Left ventricle myocardium superior (tissue), 1 donor: ENCODE results near the gene COLEC11. TPM values are rescaled to one million over a fixed set of nuclear protein-coding genes. Genes with fewer than 3 reads are reported as not detected.
"Not testable (repeated sequence)": the region's sequence is repeated elsewhere in the genome, so short reads cannot be mapped to it uniquely, and the experiment has no call there.

ENCODE experiments used
- ATAC-seq: fragments of 200-7000 bp; cut with Tn5 transposase; one replicate; pipeline ENCODE4 v1.9.1; 2020; ENCODE audit warnings: mild to moderate bottlenecking, moderate library complexity
- DNase-seq: peaks from one replicate; pipeline ENCODE4 v3.0.0-alpha.2; 2020
- intact Hi-C: fragments of 100-400 bp; cut with micrococcal nuclease; formaldehyde crosslinking; loops from one replicate; pipeline ENCODE4 v1.11.0; 2022
- total RNA-seq: library from RNA; stranded (reverse); fragmentation: NEBNext Ultra II Directional; extraction: Animal tissue kit (Norgen Biotek cat#: 25700); gene quantifications from one replicate; pipeline ENCODE4 v1.2.1, GENCODE V29; 2021
- donor health status: DM: no; HTN: yes; CAD: no; lungs with severe emphysema.

Gene COLEC11
- total RNA-seq, 1 donor from 2014 or later, result 2.1 TPM

DNA sequence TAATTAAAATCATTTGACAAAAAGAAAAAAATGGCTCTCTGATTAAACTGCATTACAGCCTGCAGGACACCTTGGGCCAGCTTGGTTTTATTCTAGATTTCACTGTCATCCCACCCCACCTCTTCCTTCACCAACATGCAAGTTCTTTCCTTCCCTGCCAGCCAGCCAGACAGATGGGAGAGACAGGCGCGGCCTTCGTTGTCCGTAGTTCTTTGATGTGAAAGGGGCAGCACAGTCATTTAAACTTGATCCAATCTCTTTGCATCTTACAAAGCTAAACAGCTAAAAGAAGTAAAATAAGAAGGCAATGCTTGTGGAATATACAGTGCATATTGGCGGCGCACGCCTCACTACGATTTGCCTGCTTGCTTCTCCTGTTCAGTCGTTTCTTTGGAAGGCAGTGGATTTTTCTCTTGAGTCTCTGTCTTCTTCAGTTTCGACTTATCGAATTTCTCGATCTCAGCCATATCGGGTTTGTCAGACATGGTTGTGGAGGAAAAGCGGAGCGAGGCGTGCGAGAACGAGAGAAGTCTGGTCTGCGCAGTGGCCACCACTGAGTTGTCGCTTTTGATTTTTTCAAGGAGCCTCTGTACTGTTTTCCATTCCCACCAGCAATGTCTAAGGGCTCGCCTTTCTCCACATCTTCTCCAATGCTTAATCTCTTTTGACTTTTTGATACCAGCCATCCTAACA, 22.4 kb downstream of the COLEC11 start:
- no peak for ATAC-seq
- intact Hi-C loops, result no loop called here
- DNase-seq, result no peak

GRCh38 chr2:3618367-3618766, 23.5 kb downstream of the COLEC11 start:
- intact Hi-C loops, result no loop called here
- DNase-seq (no peak), ATAC-seq (no peak)

- intact Hi-C loops, result no loop called here
- ATAC-seq (no peak), DNase-seq (no peak)
Measured at GRCh38 chr2:3619033-3619432, 24.1 kb downstream of the COLEC11 start.

DNA sequence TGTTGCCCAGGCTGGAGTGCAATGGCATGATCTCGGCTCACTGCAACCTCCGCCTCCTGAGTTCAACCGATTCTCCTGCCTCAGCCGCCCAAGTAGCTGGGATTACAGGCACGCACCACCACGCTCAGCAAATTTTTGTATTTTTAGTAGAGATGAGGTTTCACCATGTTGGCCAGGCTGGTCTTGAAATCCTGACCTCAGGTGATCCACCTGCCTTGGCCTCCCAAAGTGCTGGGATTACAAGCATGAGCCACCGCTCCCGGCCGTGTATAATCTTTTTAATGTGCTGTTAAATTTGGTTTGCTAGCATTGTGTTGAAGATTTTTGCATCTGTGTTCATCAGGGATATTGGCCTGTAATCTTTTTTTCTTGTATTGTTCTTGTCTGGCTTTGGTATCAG, 24.7 kb downstream of the COLEC11 start:
- ATAC-seq, DNase-seq, intact Hi-C loops: not testable (repeated sequence)

GRCh38 chr2:3620834-3621233, 25.9 kb downstream of the COLEC11 start:
- ATAC-seq (no peak), DNase-seq (no peak)
- intact Hi-C loops, result no loop called here

DNA sequence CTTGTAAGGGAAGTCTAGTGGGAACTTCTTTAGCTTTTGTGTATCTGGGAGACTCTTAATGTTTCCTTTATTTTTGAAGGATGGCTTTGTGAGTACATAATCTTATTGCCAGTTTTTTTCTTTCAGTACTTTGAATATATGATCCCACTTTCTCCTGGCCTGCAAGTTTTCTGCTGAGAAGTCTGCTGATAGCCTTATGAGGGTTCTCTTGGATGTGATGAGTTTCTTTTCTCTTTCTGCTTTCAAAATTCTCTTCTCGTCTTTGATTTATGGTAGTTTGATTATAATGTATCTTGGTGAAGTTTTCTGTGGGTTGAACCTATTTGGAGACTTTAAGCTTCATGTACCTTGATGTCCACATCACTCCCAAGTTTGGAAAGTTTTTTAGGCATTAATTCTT, 28.1 kb downstream of the COLEC11 start:
- no peak for ATAC-seq
- no peak for DNase-seq
- intact Hi-C loops, result no loop called here

- intact Hi-C loops, result no loop called here
- no peak for ATAC-seq
- DNase-seq, result no peak
Measured at GRCh38 chr2:3624059-3624794, 29.3 kb downstream of the COLEC11 start.

- no peak for DNase-seq
Measured at GRCh38 chr2:3625186-3625585, 30.3 kb downstream of the COLEC11 start.

GRCh38 chr2:3626118-3626811, 31.4 kb downstream of the COLEC11 start:
- DNase-seq, result no peak
- peak; percentile 82 for ATAC-seq
- intact Hi-C loops, result no loop called here

More at GRCh38 chr2:3625186-3625585, 30.3 kb downstream of the COLEC11 start:
- intact Hi-C loops, result no loop called here
- ATAC-seq, result no peak

DNA sequence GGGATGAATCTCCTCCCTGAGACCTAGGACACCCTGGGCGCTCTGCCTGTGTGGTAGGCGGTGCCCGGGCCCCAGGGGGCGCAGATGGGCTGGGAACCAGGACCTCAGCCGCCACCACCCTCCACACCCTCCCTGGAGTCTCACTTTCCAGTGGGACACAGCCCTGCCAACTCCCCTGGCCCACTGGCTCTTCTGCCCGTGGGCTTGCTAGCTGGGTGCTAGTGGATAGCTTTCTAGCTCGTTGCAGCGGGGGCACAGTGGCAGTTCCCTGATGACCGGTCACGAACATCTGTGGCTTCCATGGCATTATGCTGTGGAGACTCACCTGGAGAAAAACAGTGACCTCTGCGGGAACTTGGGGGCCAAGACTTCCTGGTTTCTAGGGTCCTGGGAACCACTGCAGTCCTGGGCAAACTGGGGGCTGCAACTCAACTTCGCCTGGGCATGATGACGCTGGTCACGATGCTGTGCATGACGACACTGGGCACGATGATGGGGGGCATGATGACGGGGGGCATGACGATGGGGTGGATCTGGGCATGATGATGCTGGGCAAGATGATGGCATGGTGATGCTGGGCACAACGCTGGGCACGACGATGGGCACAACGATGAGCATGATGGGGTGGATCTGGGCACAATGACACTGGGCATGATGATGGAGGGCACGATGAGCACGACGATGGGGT, 32.0 kb downstream of the COLEC11 start:
- intact Hi-C loops, result no loop called here
- ATAC-seq (no peak), DNase-seq (no peak)

- DNase-seq, result no peak
- intact Hi-C loops, result no loop called here
- no peak for ATAC-seq
Measured at GRCh38 chr2:3627500-3628100, 32.7 kb downstream of the COLEC11 start.

DNA sequence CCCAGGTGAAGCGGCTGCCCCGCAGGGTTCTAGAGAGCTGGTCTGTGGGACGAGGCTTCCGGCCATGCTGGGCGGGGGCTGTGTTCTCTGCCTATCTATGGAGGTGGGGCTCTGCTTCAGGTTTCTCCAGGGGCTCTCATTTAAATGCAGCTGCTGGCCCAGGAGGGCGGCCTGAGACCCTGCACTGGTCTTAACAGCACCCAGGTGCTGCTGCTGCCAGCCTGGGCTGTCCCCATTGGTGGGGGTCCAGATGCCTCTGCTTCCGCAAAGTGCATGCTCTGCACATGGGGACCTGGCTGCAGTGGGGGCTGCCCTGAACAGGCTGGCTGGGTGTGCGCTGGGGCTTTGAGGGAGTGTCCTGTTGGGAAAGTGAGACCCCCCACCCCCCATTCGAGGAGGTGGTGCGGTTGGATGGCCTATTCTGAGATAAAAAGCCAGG, 33.3 kb downstream of the COLEC11 start:
- ATAC-seq (no peak), DNase-seq (no peak)
- intact Hi-C loops, result no loop called here

DNA sequence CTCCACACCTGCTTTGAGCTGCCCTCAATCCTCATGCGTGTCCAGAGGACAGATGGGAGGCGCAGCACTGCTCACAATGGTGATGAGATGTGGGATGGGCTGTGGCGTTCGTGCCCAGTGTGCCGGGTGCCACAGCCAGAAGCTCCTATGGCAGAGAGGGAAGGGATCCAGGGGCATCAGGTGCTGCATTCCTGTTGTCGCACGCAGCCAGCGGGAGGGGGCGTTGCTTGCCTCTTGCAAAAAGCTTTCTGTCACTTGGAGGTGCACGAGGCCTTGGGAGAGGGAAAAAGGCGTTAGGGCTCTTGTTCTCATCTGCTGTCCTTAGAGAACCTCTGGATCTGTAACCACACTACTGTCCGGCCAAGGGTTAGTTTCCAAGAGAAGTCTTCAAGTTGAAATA, 33.9 kb downstream of the COLEC11 start:
- no peak for ATAC-seq
- intact Hi-C loops, result no loop called here
- DNase-seq, result no peak

- DNase-seq, result no peak
- intact Hi-C loops, result no loop called here
- no peak for ATAC-seq
Measured at GRCh38 chr2:3630631-3631030, 35.7 kb downstream of the COLEC11 start.

DNA sequence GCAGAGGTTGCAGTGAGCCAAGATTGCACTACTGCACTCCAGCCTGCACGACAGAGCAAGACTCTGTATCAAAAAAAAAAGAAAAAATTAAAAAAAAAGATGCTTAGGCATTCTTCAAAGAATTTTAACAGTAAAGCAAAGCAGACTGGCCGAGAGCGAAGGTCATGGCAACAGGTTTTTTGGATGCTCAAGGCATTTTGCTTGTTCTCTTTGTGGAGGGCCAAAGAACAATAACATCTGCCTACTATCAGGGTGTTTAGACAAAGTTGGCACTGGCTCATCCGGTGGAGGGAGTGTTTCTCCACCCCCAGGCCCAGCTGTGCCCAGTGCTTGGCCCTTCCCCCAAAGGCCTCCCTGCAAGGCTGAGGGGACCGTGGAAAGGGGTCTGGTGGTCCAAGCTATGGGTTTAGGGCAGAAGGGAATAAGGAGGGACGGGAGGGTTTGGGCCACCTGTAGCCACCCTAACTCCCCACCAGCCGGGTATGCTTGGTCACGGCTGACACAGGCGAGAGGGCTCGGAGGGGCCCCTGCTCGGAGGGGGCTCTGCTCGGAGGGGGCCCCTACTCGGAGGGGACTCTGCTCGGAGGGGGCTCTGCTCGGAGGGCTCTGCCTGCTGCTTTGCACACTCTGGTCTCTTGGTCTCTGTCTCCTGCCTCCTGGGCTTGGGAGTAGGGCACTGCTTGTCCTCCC, 36.4 kb downstream of the COLEC11 start:
- no peak for ATAC-seq
- intact Hi-C loops, result no loop called here
- DNase-seq, result no peak

DNA sequence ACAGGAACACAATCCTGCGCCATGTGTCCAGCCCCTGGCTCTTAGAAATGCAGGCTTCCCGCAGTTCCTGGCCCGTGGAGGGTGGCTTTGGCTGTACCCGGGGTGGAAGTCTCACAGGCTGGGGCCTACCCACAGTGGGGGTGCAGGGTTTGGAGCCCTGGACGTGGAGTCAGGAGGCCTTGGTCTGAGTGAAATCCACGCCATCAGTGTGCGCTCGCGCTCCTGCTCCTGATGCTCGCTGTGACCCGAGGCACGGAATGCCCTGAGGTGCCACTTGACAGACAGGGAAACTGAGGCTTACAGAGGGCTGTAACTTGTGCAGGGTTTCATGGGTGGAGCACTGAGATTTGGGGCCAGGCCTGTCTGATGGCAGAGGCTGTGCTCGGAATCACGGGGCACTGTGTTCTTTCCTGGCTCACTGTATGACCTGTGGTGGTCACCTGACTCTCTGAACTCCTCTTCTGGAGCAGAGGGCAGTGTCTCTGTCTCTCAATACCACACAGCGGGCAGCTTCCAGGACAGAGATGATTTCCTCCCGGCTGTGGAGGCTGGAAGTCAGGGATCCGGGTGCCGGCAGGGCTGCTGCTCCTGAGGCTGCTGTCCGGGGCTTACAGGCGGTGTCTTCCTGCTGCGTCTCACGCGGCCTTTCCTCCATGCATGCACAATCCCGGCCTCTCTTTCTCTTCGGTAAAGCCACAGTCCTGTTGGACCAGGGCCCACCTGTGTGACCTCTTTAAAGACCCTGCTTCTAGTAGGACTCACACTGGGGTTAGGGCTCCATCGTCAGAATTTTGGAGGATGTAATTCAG, 37.1 kb downstream of the COLEC11 start:
- DNase-seq (no peak), ATAC-seq (no peak)
- intact Hi-C loops, result no loop called here

DNA sequence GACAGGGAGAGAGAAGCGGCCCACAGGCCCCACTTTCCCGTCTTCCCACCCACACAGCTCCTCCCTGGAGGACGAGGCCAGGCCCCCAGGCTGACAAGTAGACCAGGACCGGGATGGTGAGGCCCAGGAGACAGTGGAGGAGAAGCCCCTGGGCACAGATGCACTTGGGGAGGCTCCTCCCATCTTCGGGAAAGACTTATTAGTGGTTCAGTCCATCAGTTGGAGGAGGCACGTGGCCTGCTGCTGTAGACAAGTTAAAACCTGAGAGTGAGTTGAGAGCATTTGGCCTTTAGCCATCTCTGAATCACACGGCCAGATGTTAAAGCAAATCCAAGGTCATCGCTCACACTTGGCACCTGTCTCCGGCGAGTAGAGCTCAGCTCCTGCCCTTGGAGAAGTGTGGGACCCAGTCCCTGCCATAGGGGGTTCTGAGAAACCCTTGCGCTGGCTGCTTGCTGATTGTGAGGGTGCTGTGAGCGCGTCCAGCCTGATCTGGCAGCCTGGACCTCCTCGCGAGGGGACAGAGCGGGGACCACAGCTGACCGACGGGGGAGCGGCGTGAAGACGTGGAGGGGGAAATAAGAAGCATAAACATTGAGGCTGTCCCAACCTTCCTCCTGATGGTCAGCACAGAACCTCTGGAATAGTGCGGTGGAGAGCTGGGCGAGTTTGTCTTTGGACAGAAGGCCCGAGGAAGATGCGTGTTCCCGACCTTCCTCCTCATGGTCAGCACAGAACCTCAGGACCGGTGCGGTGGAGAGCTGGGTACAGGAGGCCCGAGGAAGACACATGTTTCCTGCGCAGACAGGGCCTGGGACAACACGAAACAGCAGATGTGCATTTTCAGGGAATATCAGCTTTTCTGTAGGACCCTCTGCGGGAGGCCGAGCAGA, 38.4 kb downstream of the COLEC11 start:
- DNase-seq, result no peak
- intact Hi-C loops, result no loop called here
- peak; percentile 52 for ATAC-seq
